ENCODE measurements around the gene PLOD3. TPM values are rescaled to one million over a fixed set of nuclear protein-coding genes. Genes with fewer than 3 reads are reported as not detected.

Gene PLOD3
- total RNA-seq, 2 experiments from 2014 or later, result 9.2 to 30.5 TPM

- Histone ChIP-seq H3K27ac (ENCODE audit: low read depth, low read length, poor library complexity, severe bottlenecking) (no peak overlapping the region), H3K79me2 (ENCODE audit: insufficient read depth, low read depth, low read length) (no peaks in the 10 kb centered on the region), H2AFZ (ENCODE audit: low read length) (no peak overlapping the region), H3K36me3 (ENCODE audit: insufficient read depth, low read length) (no peaks in the 10 kb centered on the region), H4K20me1 (ENCODE audit: insufficient read depth, low read length) (no peaks in the 10 kb centered on the region), H3K4me3 (ENCODE audit: low read depth, low read length, poor library complexity, severe bottlenecking) (no peak overlapping the region), H3K9me2 (ENCODE audit: insufficient read depth, low read length) (no peaks in the 10 kb centered on the region), H3K4me1 (ENCODE audit: insufficient read depth, low read length, poor library complexity, severe bottlenecking) (peaks cover 5% of the 10 kb centered on the region), H3K9me3 (ENCODE audit: low read length) (no peaks in the 10 kb centered on the region), H3K4me2 (ENCODE audit: low read length) (no peak overlapping the region)
- TF ChIP-seq EZH2phosphoT487 (IDR thresholded peaks at IDR 0.05; ENCODE audit: borderline replicate concordance, low read depth, low read length), result no peak
- TF ChIP-seq, protein P1, sequence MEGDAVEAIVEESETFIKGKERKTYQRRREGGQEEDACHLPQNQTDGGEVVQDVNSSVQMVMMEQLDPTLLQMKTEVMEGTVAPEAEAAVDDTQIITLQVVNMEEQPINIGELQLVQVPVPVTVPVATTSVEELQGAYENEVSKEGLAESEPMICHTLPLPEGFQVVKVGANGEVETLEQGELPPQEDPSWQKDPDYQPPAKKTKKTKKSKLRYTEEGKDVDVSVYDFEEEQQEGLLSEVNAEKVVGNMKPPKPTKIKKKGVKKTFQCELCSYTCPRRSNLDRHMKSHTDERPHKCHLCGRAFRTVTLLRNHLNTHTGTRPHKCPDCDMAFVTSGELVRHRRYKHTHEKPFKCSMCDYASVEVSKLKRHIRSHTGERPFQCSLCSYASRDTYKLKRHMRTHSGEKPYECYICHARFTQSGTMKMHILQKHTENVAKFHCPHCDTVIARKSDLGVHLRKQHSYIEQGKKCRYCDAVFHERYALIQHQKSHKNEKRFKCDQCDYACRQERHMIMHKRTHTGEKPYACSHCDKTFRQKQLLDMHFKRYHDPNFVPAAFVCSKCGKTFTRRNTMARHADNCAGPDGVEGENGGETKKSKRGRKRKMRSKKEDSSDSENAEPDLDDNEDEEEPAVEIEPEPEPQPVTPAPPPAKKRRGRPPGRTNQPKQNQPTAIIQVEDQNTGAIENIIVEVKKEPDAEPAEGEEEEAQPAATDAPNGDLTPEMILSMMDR (conservative IDR thresholded peaks at IDR 0.05; ENCODE audit: low read length), result no peak
- intact Hi-C loops (cut with micrococcal nuclease; ENCODE audit: unreplicated experiment), result no loop called here
- no peak for DNase-seq (ENCODE audit: low spot score)
- CTCF ChIA-PET (ENCODE audit: unreplicated experiment), result no interaction called here
- no TSS peak for BruUV-seq (replicated peaks)
- POLR2A ChIA-PET, result interaction anchor here (0.6 kb wide), 1 partner anchor 381 kb away, joined by 5 read pairs; no protein-coding TSS in a partner anchor
Measured at GRCh38 chr7:101201695-101202602, 15.4 kb downstream of the PLOD3 start.

DNA sequence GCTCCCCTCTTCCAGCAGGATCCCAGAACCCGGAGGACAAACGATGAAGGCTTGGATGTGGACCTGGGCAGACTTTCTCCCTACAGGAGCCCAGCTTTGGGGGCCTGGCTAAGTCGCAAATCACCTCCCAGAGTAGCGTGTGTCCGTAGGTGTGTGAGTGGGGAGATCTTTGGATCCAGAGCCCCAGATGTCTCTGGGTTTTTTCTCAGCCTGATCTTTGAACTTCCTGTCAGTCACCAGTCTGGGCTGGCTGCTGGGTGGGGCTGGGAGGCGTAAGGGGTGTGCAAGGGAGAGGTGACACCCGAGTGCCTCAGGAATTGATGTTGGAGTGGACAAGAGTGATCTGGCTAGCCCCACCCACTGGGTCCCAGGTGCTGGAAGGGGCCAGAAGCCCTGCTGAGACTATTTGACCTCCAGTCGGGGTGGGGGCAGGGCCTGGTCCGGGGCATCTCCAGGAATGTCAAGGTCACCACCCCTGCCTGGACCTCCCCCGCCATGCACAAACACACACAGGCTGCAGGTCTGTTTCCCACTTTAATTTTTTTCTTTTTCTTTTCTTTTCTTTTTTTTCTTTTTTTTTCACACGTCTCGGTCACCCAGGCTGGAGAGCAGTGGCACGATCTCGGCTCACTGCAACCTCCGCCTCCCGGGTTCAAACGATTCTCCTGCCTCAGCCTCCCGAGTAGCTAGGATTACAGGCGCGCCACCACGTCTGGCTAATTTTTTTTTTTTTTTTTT, 16.4 kb downstream of the PLOD3 start, which contains the start of gene MOGAT3:
TSS of gene MOGAT3 (minus strand) at position 175 of the 738 bp plus-strand sequence. CDS start 182 bp downstream, outside the sequence.
- Histone ChIP-seq H3K9me3 (ENCODE audit: low read length) (no peaks in the 10 kb centered on the region), H2AFZ (ENCODE audit: low read length) (no peak within 1 kb of the TSS), H4K20me1 (ENCODE audit: insufficient read depth, low read length) (no peaks in the 10 kb centered on the region), H3K36me3 (ENCODE audit: insufficient read depth, low read length) (no peaks in the 10 kb centered on the region), H3K9me2 (ENCODE audit: insufficient read depth, low read length) (no peaks in the 10 kb centered on the region), H3K79me2 (ENCODE audit: insufficient read depth, low read depth, low read length) (no peaks in the 10 kb centered on the region), H3K4me2 (ENCODE audit: low read length) (no peak within 1 kb of the TSS), H3K4me3 (ENCODE audit: low read depth, low read length, poor library complexity, severe bottlenecking) (no peak within 1 kb of the TSS), H3K27ac (ENCODE audit: low read depth, low read length, poor library complexity, severe bottlenecking) (no peak within 1 kb of the TSS), H3K4me1 (ENCODE audit: insufficient read depth, low read length, poor library complexity, severe bottlenecking) (peaks cover 5% of the 10 kb centered on the region)
- no TSS peak for BruUV-seq (replicated peaks)
- no peak for DNase-seq (ENCODE audit: low spot score)
- intact Hi-C loops (cut with micrococcal nuclease; ENCODE audit: unreplicated experiment), result no loop called here
- POLR2A ChIA-PET, result interaction anchor here (0.6 to 0.7 kb wide), 2 partner anchors 19 to 1090 kb away, joined by 3 read pairs; no protein-coding TSS in a partner anchor
- TF ChIP-seq EZH2phosphoT487 (IDR thresholded peaks at IDR 0.05; ENCODE audit: borderline replicate concordance, low read depth, low read length), result no peak
- TF ChIP-seq, protein P1 (conservative IDR thresholded peaks at IDR 0.05; ENCODE audit: low read length), result no peak
- CTCF ChIA-PET (ENCODE audit: unreplicated experiment), result no interaction called here
